ENCODE data around the gene PIK3R4.

Gene PIK3R4

DNA sequence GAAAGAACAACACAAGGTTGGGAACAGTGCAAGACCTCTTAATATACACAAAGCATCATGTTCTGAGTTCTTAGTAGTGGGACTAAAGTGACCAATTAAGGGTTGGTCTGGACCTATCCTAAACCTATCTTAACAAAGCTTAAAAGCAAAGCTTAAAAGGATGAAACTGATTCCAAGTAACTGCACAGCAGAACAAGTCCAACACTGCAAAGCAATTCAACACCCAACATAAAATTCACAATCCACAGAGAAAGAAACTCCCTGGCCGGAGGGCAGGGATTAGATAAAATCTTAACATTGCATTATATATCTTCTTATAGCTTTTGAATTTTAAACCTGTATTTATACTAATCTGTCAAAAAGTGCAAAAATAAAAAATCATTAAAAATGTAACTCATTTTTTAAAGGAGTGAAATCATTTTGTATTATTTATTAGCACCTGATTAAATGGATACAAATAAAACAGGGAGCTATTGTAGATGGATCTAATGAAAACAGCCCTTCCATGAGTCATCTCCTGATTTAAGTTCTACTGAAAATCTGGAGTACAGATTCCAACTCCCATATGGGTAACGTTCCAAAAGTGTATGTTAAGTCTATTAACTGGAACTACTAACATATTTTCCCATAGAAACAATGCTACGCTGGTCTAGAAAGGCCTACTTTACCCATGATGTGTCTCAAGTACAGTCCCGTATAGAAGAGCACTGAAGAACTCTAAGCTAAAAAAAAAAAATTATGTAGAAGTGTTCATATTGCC, 34.9 kb downstream of the PIK3R4 start:
- TF ChIP-seq, protein P1, sequence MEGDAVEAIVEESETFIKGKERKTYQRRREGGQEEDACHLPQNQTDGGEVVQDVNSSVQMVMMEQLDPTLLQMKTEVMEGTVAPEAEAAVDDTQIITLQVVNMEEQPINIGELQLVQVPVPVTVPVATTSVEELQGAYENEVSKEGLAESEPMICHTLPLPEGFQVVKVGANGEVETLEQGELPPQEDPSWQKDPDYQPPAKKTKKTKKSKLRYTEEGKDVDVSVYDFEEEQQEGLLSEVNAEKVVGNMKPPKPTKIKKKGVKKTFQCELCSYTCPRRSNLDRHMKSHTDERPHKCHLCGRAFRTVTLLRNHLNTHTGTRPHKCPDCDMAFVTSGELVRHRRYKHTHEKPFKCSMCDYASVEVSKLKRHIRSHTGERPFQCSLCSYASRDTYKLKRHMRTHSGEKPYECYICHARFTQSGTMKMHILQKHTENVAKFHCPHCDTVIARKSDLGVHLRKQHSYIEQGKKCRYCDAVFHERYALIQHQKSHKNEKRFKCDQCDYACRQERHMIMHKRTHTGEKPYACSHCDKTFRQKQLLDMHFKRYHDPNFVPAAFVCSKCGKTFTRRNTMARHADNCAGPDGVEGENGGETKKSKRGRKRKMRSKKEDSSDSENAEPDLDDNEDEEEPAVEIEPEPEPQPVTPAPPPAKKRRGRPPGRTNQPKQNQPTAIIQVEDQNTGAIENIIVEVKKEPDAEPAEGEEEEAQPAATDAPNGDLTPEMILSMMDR (conservative IDR thresholded peaks at IDR 0.05; ENCODE audit: low read length), result no peak
- peak; percentile 18 for DNase-seq (ENCODE audit: low read depth)
- H3K4me3 ChIP-seq (ENCODE audit: low read length), result no peak overlapping the region

DNA sequence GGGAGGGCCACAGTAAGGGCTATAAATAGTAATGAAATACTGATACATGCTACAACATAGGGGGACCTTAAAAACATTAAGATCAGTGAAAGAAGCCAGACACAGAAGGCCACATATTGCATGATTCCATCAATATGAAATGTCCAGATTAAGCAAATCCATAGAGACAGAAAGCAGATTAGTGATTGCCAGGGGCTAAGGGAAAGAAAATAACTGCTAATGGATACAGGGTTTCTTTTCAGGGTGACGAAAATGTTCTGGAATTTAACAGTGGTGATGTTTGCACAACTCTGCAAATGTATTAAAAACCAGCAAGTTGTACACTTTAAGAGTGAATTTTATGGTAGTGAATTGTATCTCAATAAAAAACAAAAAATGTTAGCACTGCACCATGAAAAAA, 37.0 kb downstream of the PIK3R4 start:
- DNase-seq (ENCODE audit: low read depth), result peak; percentile 42
- H3K4me3 ChIP-seq (ENCODE audit: low read length), result no peak overlapping the region
- TF ChIP-seq, protein P1 (conservative IDR thresholded peaks at IDR 0.05; ENCODE audit: low read length), result no peak

DNA sequence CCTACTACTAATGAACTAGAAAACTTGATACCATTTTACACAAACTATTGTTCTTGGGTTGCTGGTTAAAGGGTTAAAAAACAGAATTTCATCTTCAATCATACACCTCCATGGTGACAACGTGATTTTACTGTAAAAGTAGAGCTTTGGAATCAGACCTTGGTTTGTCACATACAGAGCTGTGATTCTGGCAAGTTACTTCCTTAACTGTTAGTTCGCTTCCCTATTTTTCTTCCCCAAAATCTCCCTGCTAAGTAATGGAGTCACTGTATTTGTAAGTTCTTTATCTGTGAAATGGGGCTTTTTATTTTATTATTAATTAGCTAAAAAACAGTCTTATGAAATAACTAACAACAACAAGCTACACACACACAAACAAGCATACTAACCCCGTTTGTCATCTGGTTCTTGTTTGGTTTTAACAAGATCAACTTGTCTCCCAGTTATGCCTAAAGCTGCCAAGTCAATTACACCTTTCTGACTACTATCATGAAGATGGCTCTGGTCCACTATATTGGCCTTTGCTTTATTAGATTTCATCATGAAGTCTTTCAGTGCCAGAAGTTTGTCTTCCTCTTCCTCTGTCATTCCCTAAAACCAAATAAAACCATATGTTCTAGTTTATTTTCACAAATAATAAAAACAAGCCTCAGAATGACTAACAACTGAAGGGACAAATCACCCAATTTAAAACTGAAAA, 38.6 kb downstream of the PIK3R4 start:
- TF ChIP-seq, protein P1 (conservative IDR thresholded peaks at IDR 0.05; ENCODE audit: low read length), result no peak
- DNase-seq (ENCODE audit: low read depth), result peak; percentile 66
- no peak overlapping the region for H3K4me3 ChIP-seq (ENCODE audit: low read length)

DNA sequence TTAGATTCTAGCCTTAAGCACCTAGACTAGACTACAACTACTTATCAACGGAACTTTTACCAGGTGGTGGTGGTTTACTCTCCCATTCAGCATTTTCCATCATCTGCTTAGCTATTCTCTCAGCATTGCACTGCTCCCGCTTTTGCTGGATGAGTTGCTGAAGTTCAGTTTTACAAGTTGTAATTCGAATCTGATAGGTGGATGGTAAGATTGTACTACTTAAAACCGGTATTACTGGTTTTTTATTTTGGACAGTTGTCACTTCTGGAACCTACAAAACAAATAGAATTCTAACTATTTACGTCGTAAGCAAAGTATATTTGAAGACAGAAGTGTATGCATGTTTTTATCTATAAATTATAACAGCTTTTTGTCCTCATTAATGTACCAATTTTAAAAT, 41.1 kb downstream of the PIK3R4 start:
- H3K4me3 ChIP-seq (ENCODE audit: low read length), result no peak overlapping the region
- DNase-seq (ENCODE audit: low read depth), result no peak
- TF ChIP-seq, protein P1 (conservative IDR thresholded peaks at IDR 0.05; ENCODE audit: low read length), result no peak

DNA sequence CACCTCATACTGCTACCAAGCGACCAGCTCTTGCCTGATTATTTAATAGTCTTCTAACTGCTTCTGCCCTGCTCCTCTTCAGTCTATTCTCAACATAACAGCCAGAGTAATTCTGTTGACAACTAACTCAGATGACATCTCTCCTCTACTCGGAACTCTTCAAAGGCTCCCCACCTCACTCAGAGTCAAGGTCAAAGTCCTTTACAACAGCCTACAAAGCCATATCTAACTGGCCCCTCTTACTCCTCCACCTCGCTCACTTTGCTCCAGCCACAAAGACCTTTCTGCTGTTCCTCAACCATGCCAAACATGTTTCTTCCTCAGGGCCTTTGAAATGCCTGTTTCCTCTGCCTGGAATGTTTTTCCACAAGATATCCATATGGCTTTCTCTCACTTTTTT, 43.6 kb downstream of the PIK3R4 start:
- TF ChIP-seq, protein P1 (conservative IDR thresholded peaks at IDR 0.05; ENCODE audit: low read length), result no peak
- no peak overlapping the region for H3K4me3 ChIP-seq (ENCODE audit: low read length)
- no peak for DNase-seq (ENCODE audit: low read depth)

DNA sequence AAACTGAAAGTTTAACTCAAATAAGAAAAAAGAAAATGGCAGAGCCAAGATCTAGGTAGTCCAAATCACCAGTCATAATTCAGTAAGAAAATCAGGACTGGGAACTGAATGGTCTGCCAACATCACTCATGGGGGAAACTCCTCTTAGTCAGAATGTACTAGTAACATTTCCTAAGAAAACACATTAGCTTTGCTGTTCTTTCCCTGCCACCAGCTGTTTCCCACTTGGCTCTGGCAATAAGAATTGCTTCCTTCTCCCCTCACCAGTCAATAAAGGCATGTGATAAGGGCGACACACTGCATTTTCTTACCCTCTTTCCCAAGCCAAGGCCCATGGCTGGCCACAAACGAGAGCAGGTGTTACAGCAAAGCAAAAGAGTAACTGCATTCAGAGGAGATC, 46.1 kb downstream of the PIK3R4 start:
- TF ChIP-seq, protein P1 (conservative IDR thresholded peaks at IDR 0.05; ENCODE audit: low read length), result no peak
- H3K4me3 ChIP-seq (ENCODE audit: low read length), result no peak overlapping the region
- no peak for DNase-seq (ENCODE audit: low read depth)

DNA sequence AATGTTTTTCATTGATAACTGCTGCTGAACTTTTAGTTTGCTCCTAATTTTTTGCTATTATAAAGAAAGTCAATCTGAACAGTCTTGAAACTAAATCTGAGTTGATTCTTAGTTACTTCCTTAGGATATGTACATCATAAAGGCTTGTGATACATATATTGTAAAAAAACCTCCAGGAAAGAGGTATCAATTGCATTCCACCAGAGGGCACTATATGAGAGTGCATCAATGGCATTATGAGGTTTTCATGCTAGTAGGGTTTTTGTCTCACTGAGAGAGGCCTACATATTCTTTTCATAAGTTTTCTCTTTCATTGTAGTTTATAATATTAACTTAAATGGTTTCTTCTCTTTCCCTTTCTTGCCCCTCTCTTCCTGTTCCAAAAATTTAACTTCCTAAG, 46.9 kb downstream of the PIK3R4 start:
- H3K4me3 ChIP-seq (ENCODE audit: low read length), result no peak overlapping the region
- peak; percentile 27 for DNase-seq (ENCODE audit: low read depth)
- TF ChIP-seq, protein P1 (conservative IDR thresholded peaks at IDR 0.05; ENCODE audit: low read length), result peak; percentile 60

All from AG10803 (cell line).